ENCODE results near the gene FAM163B.

GRCh38 chr9:133598978-133599377 lies 10.2 kb downstream of the FAM163B start:
- no peak for TF ChIP-seq HDAC6 (IDR thresholded peaks at IDR 0.05; ENCODE audit: low read depth, low read length)
- no peak for TF ChIP-seq CHD2 (IDR thresholded peaks at IDR 0.05; ENCODE audit: low read length)
- no peak for TF ChIP-seq EGR1 (IDR thresholded peaks at IDR 0.05; ENCODE audit: borderline replicate concordance, low read depth, low read length)
- no peak for TF ChIP-seq POLR2A (IDR thresholded peaks at IDR 0.05; ENCODE audit: control extremely low read depth in 1 of 2, low read depth in 2 of 2, low read length in 2 of 2)
- TF ChIP-seq, protein P1, sequence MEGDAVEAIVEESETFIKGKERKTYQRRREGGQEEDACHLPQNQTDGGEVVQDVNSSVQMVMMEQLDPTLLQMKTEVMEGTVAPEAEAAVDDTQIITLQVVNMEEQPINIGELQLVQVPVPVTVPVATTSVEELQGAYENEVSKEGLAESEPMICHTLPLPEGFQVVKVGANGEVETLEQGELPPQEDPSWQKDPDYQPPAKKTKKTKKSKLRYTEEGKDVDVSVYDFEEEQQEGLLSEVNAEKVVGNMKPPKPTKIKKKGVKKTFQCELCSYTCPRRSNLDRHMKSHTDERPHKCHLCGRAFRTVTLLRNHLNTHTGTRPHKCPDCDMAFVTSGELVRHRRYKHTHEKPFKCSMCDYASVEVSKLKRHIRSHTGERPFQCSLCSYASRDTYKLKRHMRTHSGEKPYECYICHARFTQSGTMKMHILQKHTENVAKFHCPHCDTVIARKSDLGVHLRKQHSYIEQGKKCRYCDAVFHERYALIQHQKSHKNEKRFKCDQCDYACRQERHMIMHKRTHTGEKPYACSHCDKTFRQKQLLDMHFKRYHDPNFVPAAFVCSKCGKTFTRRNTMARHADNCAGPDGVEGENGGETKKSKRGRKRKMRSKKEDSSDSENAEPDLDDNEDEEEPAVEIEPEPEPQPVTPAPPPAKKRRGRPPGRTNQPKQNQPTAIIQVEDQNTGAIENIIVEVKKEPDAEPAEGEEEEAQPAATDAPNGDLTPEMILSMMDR (IDR thresholded peaks at IDR 0.05; ENCODE audit: control extremely low read depth in 1 of 3, insufficient read depth in 1 of 3, low read depth in 1 of 3, low read length in 3 of 3), result no peak
- no peak for TF ChIP-seq MAX (IDR thresholded peaks at IDR 0.05)

Measured in H1 (cell line).